Ovary (tissue), 9 donors: ENCODE data around the gene SLC18A3. TPM values are rescaled to one million over a fixed set of nuclear protein-coding genes. Genes with fewer than 3 reads are reported as not detected.
A peak's percentile ranks its signal among the peaks of the same experiment; 100 is the strongest.

Source experiments
- DNase-seq, 5 donors: peaks; one replicate each; pipeline ENCODE4 v3.0.0-alpha.2; 2019 to 2020
- H3K27ac ChIP-seq, 2 donors: fragments of 200-600 bp; one replicate each; pipeline versions ENCODE4 v1.5.1 to v1.8.0; 2019 to 2022
- H3K27me3 ChIP-seq: fragments of 200-600 bp; one replicate; pipeline ENCODE4 v1.8.0; 2022
- H3K36me3 ChIP-seq: fragments of 200-600 bp; sonication (generic); one replicate; pipeline ENCODE4 v1.5.1; 2019
- H3K4me1 ChIP-seq: one replicate; pipeline ENCODE4 v1.8.1; 2013; ENCODE audit warnings: mild to moderate bottlenecking, moderate library complexity; ENCODE audit not compliant: insufficient read depth
- H3K4me3 ChIP-seq: fragments of 200-600 bp; sonication (generic); one replicate; pipeline ENCODE4 v1.5.1; 2017
- H3K9me3 ChIP-seq, 2 donors: fragments of 200-600 bp in 1 of 2; sonication (generic) in 1 of 2; one replicate each; pipeline versions ENCODE4 v1.5.1 to v1.8.1; 2013 to 2019; ENCODE audit warnings: mild to moderate bottlenecking in 1 of 2, moderate library complexity in 1 of 2
- CTCF ChIP-seq, 3 donors: fragments of 450-650 bp in 2 of 3; fragments of 200-600 bp in 1 of 3; IDR thresholded peaks; one replicate each; pipeline versions ENCODE4 v1.5.1 to v1.8.0; 2016 to 2022; ENCODE audit warnings: antibody characterized with exemption in 3 of 3, mild to moderate bottlenecking in 1 of 3
- EP300 ChIP-seq: sonication (generic); formaldehyde crosslinking; IDR thresholded peaks from one replicate; pipeline ENCODE4 v1.6.1; 2017; ENCODE audit warnings: antibody characterized with exemption
- POLR2A ChIP-seq: fragments of 450-650 bp; IDR thresholded peaks from one replicate; pipeline ENCODE4 v1.6.1; 2017; ENCODE audit warnings: antibody characterized with exemption, mild to moderate bottlenecking, moderate library complexity
- WGBS, 3 donors: extraction: QIAGEN DNeasy Blood & Tissue Kit in 1 of 3; methylation state at CpG; one replicate each; pipeline versions ENCODE4 v1.1.5 to v1.1.7; 2013 to 2017; 5-methylcytosine and 5-hydroxymethylcytosine counted together
- intact Hi-C, 4 donors: fragments of 100-400 bp; cut with DNase I; formaldehyde crosslinking; loops; one replicate each; pipeline versions ENCODE4 v1.11.0 to v1.15.1; 2022 to 2023
- polyA plus RNA-seq, 2 donors: library from polyadenylated mRNA; stranded (reverse); fragments of 200-250 nt in 1 of 2; fragments of 350-450 nt in 1 of 2; fragmentation: Illumina TruSeq in 1 of 2; extraction: RNeasy Lipid Tissue Mini Kit (QIAGEN cat#74804) in 1 of 2; gene quantifications; one replicate each; pipeline ENCODE4 v1.2.3, GENCODE V29; 2013 to 2014
- total RNA-seq, 7 donors: library from RNA; depleted of rRNA in 2 of 7; stranded (reverse); fragments of >200 nt in 2 of 7; fragmentation: NEBNext Ultra II Directional in 3 of 7; extraction: Animal tissue kit (Norgen Biotek cat#: 25700) in 3 of 7; gene quantifications; one replicate each; pipeline versions ENCODE4 v1.1.0 to v1.2.4, GENCODE V29; 2016 to 2023
- donor health status: DM: no; HTN: no; CAD: no; lungs with moderate emphysema.
- donor health status: DM: no; HTN: no; CAD: no.
- donor health status: Bipolar disorder and iron deficiency.
- donor health status: DM: yes; HTN: yes; CAD: no.
- donor health status: DM: no; HTN: no; CAD: no.
- donor health status: DM: yes; HTN: yes; CAD: no.

Gene SLC18A3
- total and polyA plus RNA-seq, 9 donors: not detected

GRCh38 chr10:49597426-49598163, 12.5 kb upstream of the SLC18A3 start:
- intact Hi-C loops: no loop called here
- no peaks in the 10 kb centered on the region for H3K27me3 ChIP-seq
- peak in 1 of 5 donors; percentile 3 for DNase-seq
- no peak overlapping the region for H3K4me3 ChIP-seq
- H3K36me3 ChIP-seq: no peaks in the 10 kb centered on the region
- TF ChIP-seq EP300 (no peak), CTCF (IDR thresholded peaks at IDR 0.05) (no peak), POLR2A (no peak)
- no peak overlapping the region for H3K27ac ChIP-seq
- H3K4me1 ChIP-seq: no peaks in the 10 kb centered on the region
- H3K9me3 ChIP-seq: no peaks in the 10 kb centered on the region
- 59 to 70% (median 60%) methylated on average over 11 of the region's 11 CpGs for WGBS, 3 donors

GRCh38 chr10:49598164-49598856, 11.8 kb upstream of the SLC18A3 start:
- Histone ChIP-seq H3K9me3 (no peaks in the 10 kb centered on the region), H3K4me1 (no peaks in the 10 kb centered on the region), H3K27me3 (no peaks in the 10 kb centered on the region), H3K4me3 (no peak overlapping the region), H3K27ac (no peak overlapping the region), H3K36me3 (no peaks in the 10 kb centered on the region)
- 71 to 76% (median 73%) methylated on average over 7 to 8 of the region's 8 CpGs for WGBS, 3 donors
- DNase-seq: peak in 1 of 5 donors; percentile 2
- intact Hi-C loops: no loop called here
- TF ChIP-seq CTCF (IDR thresholded peaks at IDR 0.05) (no peak), POLR2A (no peak), EP300 (no peak)

- intact Hi-C loops: no loop called here
- Histone ChIP-seq H3K27me3 (no peaks in the 10 kb centered on the region), H3K4me3 (no peak overlapping the region), H3K9me3 (no peaks in the 10 kb centered on the region), H3K27ac (no peak overlapping the region), H3K4me1 (no peaks in the 10 kb centered on the region), H3K36me3 (no peaks in the 10 kb centered on the region)
- no peak for TF ChIP-seq CTCF (IDR thresholded peaks at IDR 0.05)
- TF ChIP-seq EP300: no peak
- no peak for TF ChIP-seq POLR2A
- no peak for DNase-seq
- WGBS, 3 donors: 12 to 23% (median 13%) methylated on average over 4 of the region's 4 CpGs
Measured at GRCh38 chr10:49598986-49599385, 11.1 kb upstream of the SLC18A3 start.

- H3K36me3 ChIP-seq: no peaks in the 10 kb centered on the region
- H3K27me3 ChIP-seq: no peaks in the 10 kb centered on the region
- no peak overlapping the region for H3K27ac ChIP-seq
- H3K4me3 ChIP-seq: no peak overlapping the region
- peak in 1 of 5 donors; percentile 1 for DNase-seq
- intact Hi-C loops: no loop called here
- H3K4me1 ChIP-seq: no peaks in the 10 kb centered on the region
- TF ChIP-seq CTCF (IDR thresholded peaks at IDR 0.05) (no peak), EP300 (no peak), POLR2A (no peak)
- WGBS, 3 donors: 54 to 66% (median 61%) methylated on average over 3 of the region's 3 CpGs
- no peaks in the 10 kb centered on the region for H3K9me3 ChIP-seq
Measured at GRCh38 chr10:49599546-49599945, 10.6 kb upstream of the SLC18A3 start.
